Muscle layer of colon (tissue), 2 donors: Measurements from ENCODE around the gene RSPO3.

Experiments used
- H3K27ac ChIP-seq: one replicate; pipeline ENCODE4 v1.7.0; 2013; ENCODE audit warnings: low read depth, mild to moderate bottlenecking, low read length, moderate library complexity
- H3K27me3 ChIP-seq, 2 donors: one replicate each; pipeline ENCODE4 v1.7.0; 2013; ENCODE audit warnings: low read length in 2 of 2, mild to moderate bottlenecking in 2 of 2; ENCODE audit not compliant: insufficient read depth in 2 of 2, control insufficient read depth in 1 of 2
- H3K36me3 ChIP-seq: one replicate; pipeline ENCODE4 v1.7.0; 2013; ENCODE audit warnings: mild to moderate bottlenecking, low read length; ENCODE audit not compliant: insufficient read depth
- H3K4me1 ChIP-seq: one replicate; pipeline ENCODE4 v1.7.0; 2013; ENCODE audit warnings: mild to moderate bottlenecking, low read length; ENCODE audit not compliant: insufficient read depth
- H3K4me3 ChIP-seq, 2 donors: one replicate each; pipeline ENCODE4 v1.7.0; 2013; ENCODE audit warnings: low read length in 2 of 2, low read depth in 1 of 2, mild to moderate bottlenecking in 1 of 2, moderate library complexity in 1 of 2
- H3K9ac ChIP-seq: one replicate; pipeline ENCODE4 v1.7.0; 2013; ENCODE audit warnings: low read length
- H3K9me3 ChIP-seq: one replicate; pipeline ENCODE4 v1.7.0; 2013; ENCODE audit warnings: mild to moderate bottlenecking, low read length
- donor health status: abdominal sarcoma.
- donor health status: Adenocarcinoma of cecum.

The RSPO3 gene

GRCh38 chr6:127114214-127114760, 4.2 kb upstream of the RSPO3 start:
- Histone ChIP-seq H3K4me1 (peaks cover 4% of the 10 kb centered on the region), H3K36me3 (no peaks in the 10 kb centered on the region), H3K27me3 (peaks cover 0 to 2% of the 10 kb centered on the region in 2 donors), H3K9ac (no peak overlapping the region), H3K27ac (no peak overlapping the region), H3K4me3 (no peak overlapping the region), H3K9me3 (no peaks in the 10 kb centered on the region)

- Histone ChIP-seq H3K9ac (no peak overlapping the region), H3K9me3 (no peaks in the 10 kb centered on the region), H3K4me3 (no peak overlapping the region)
Measured at GRCh38 chr6:127115084-127115655, 3.3 kb upstream of the RSPO3 start.

GRCh38 chr6:127115746-127116145, 2.7 kb upstream of the RSPO3 start:
- Histone ChIP-seq H3K9me3 (no peaks in the 10 kb centered on the region), H3K4me1 (peaks cover 12% of the 10 kb centered on the region), H3K36me3 (no peaks in the 10 kb centered on the region), H3K27ac (no peak overlapping the region), H3K27me3 (peaks cover under 1 to 17% of the 10 kb centered on the region in 2 donors), H3K9ac (no peak overlapping the region), H3K4me3 (no peak overlapping the region)

More at GRCh38 chr6:127115084-127115655, 3.3 kb upstream of the RSPO3 start:
- Histone ChIP-seq H3K4me1 (peaks cover 7% of the 10 kb centered on the region), H3K27me3 (peaks cover 0 to 11% of the 10 kb centered on the region in 2 donors), H3K27ac (no peak overlapping the region), H3K36me3 (no peaks in the 10 kb centered on the region)

- H3K27me3 ChIP-seq = peaks cover 5 to 25% of the 10 kb centered on the region in 2 donors
- H3K9me3 ChIP-seq = no peaks in the 10 kb centered on the region
- H3K4me1 ChIP-seq = peaks cover 19% of the 10 kb centered on the region
- H3K9ac ChIP-seq = no peak overlapping the region
- H3K27ac ChIP-seq = no peak overlapping the region
- peak overlapping the region; percentile 50 to 66 for H3K4me3 ChIP-seq
- H3K36me3 ChIP-seq = no peaks in the 10 kb centered on the region
Measured at GRCh38 chr6:127117979-127118297, 533 bp upstream of the RSPO3 start.

GRCh38 chr6:127119102-127120022, 891 bp downstream of the RSPO3 start:
- H3K4me3 ChIP-seq = peak overlapping the region; percentile 70 to 73
- no peak overlapping the region for H3K9ac ChIP-seq

GRCh38 chr6:127120023-127120786, 1.7 kb downstream of the RSPO3 start:
- H3K9ac ChIP-seq = no peak overlapping the region
- peaks cover 18% of the 10 kb centered on the region for H3K4me1 ChIP-seq
- no peaks in the 10 kb centered on the region for H3K36me3 ChIP-seq
- H3K4me3 ChIP-seq = peak overlapping the region; percentile 70 to 73
- H3K27me3 ChIP-seq = peaks cover 5 to 25% of the 10 kb centered on the region in 2 donors
- H3K9me3 ChIP-seq = no peaks in the 10 kb centered on the region
- H3K27ac ChIP-seq = peak overlapping the region; percentile 17

More at GRCh38 chr6:127119102-127120022, 891 bp downstream of the RSPO3 start:
- Histone ChIP-seq H3K4me1 (peaks cover 19% of the 10 kb centered on the region), H3K27ac (peak overlapping the region; percentile 17), H3K36me3 (no peaks in the 10 kb centered on the region), H3K27me3 (peaks cover 5 to 25% of the 10 kb centered on the region in 2 donors), H3K9me3 (no peaks in the 10 kb centered on the region)

- H3K27ac ChIP-seq = no peak overlapping the region
- peak overlapping the region; percentile 70 to 73 for H3K4me3 ChIP-seq
- peaks cover 14% of the 10 kb centered on the region for H3K4me1 ChIP-seq
- H3K9me3 ChIP-seq = no peaks in the 10 kb centered on the region
- peaks cover 5 to 25% of the 10 kb centered on the region in 2 donors for H3K27me3 ChIP-seq
- H3K36me3 ChIP-seq = no peaks in the 10 kb centered on the region
- H3K9ac ChIP-seq = no peak overlapping the region
Measured at GRCh38 chr6:127120787-127121636, 2.5 kb downstream of the RSPO3 start.

- Histone ChIP-seq H3K4me3 (peak overlapping the region in 1 of 2 donors; percentile 70), H3K4me1 (peaks cover 14% of the 10 kb centered on the region), H3K27me3 (peaks cover 5 to 25% of the 10 kb centered on the region in 2 donors), H3K36me3 (no peaks in the 10 kb centered on the region), H3K9me3 (no peaks in the 10 kb centered on the region), H3K9ac (no peak overlapping the region), H3K27ac (no peak overlapping the region)
Measured at GRCh38 chr6:127121637-127121960, 3.1 kb downstream of the RSPO3 start.

- Histone ChIP-seq H3K4me1 (peaks cover 21% of the 10 kb centered on the region), H3K36me3 (no peaks in the 10 kb centered on the region), H3K27ac (no peak overlapping the region), H3K9me3 (no peaks in the 10 kb centered on the region), H3K4me3 (no peak overlapping the region), H3K9ac (no peak overlapping the region), H3K27me3 (peaks cover 5 to 24% of the 10 kb centered on the region in 2 donors)
Measured at GRCh38 chr6:127124172-127124571, 5.7 kb downstream of the RSPO3 start.

- Histone ChIP-seq H3K27ac (no peak overlapping the region), H3K4me3 (no peak overlapping the region), H3K4me1 (peaks cover 21% of the 10 kb centered on the region), H3K36me3 (no peaks in the 10 kb centered on the region), H3K9me3 (no peaks in the 10 kb centered on the region), H3K27me3 (peaks cover 5 to 19% of the 10 kb centered on the region in 2 donors), H3K9ac (no peak overlapping the region)
Measured at GRCh38 chr6:127124680-127125079, 6.2 kb downstream of the RSPO3 start.
